Activated T-helper 1 cell treated with anti-CD3 and anti-CD28 coated beads, Interleukin-12 subunit alpha, Interleukin-12 subunit beta, Interleukin-2, Interleukin-4 antibody, amounts not matched to agents 30 ng/mL and 10 ng/mL and 1 ng/mL, durations not matched to agents 14 hours and 24 hours and 36 hours (primary cell): ENCODE measurements around the gene LLCFC1. TPM values are rescaled to one million over a fixed set of nuclear protein-coding genes. Genes with fewer than 3 reads are reported as not detected.

ENCODE experiments used
- DNase-seq: peaks from one replicate; pipeline ENCODE4 v3.0.0; 2021; ENCODE audit warnings: low spot score
- H3K27ac Mint-ChIP-seq: one replicate; pipeline ENCODE4 v1.8.0; 2021; ENCODE audit warnings: mild to moderate bottlenecking, mixed read lengths
- H3K27me3 Mint-ChIP-seq: one replicate; pipeline ENCODE4 v1.8.0; 2022; ENCODE audit warnings: mild to moderate bottlenecking, moderate library complexity, mixed read lengths; ENCODE audit not compliant: insufficient read depth
- H3K36me3 Mint-ChIP-seq: one replicate; pipeline ENCODE4 v1.8.0; 2021; ENCODE audit warnings: low read depth, mixed read lengths
- H3K4me1 Mint-ChIP-seq: one replicate; pipeline ENCODE4 v1.8.0; 2021; ENCODE audit warnings: low read depth, mixed read lengths
- H3K4me3 Mint-ChIP-seq: one replicate; pipeline ENCODE4 v1.8.0; 2021; ENCODE audit warnings: mild to moderate bottlenecking, moderate library complexity, mixed read lengths
- H3K9me3 Mint-ChIP-seq: one replicate; pipeline ENCODE4 v1.8.0; 2021; ENCODE audit warnings: mixed read lengths
- intact Hi-C: fragments of 100-400 bp; cut with micrococcal nuclease; formaldehyde crosslinking; loops from one replicate; pipeline ENCODE4 v1.15.1; 2024
- total RNA-seq: library from RNA; stranded (reverse); gene quantifications from 2 replicates; pipeline ENCODE4 v1.2.3, GENCODE V29; 2022

LLCFC1 gene
- total RNA-seq, 1 donor from 2014 or later, result not detected

- intact Hi-C loops, result no loop called here
- no peaks in the 10 kb centered on the region for H3K9me3 Mint-ChIP-seq
- no peak overlapping the region for H3K4me3 Mint-ChIP-seq
- H3K27me3 Mint-ChIP-seq, result peaks cover 7% of the 10 kb centered on the region
- H3K36me3 Mint-ChIP-seq, result no peaks in the 10 kb centered on the region
- no peak overlapping the region for H3K27ac Mint-ChIP-seq
- no peaks in the 10 kb centered on the region for H3K4me1 Mint-ChIP-seq
- no peak for DNase-seq
Measured at GRCh38 chr7:142901426-142902259, 37.6 kb upstream of the LLCFC1 start.

GRCh38 chr7:142904128-142904527 lies 35.2 kb upstream of the LLCFC1 start:
- Mint-ChIP-seq H3K4me1 (no peaks in the 10 kb centered on the region), H3K9me3 (no peaks in the 10 kb centered on the region), H3K27ac (no peak overlapping the region), H3K27me3 (peaks cover 7% of the 10 kb centered on the region), H3K36me3 (no peaks in the 10 kb centered on the region), H3K4me3 (no peak overlapping the region)
- intact Hi-C loops, result no loop called here
- no peak for DNase-seq

- no peak overlapping the region for H3K4me3 Mint-ChIP-seq
- H3K4me1 Mint-ChIP-seq, result no peaks in the 10 kb centered on the region
- DNase-seq, result no peak
- intact Hi-C loops, result no loop called here
- no peaks in the 10 kb centered on the region for H3K36me3 Mint-ChIP-seq
- no peak overlapping the region for H3K27ac Mint-ChIP-seq
- H3K27me3 Mint-ChIP-seq, result peaks cover 8% of the 10 kb centered on the region
- H3K9me3 Mint-ChIP-seq, result no peaks in the 10 kb centered on the region
Measured at GRCh38 chr7:142905759-142906158, 33.5 kb upstream of the LLCFC1 start.

GRCh38 chr7:142906643-142907042 lies 32.6 kb upstream of the LLCFC1 start:
- H3K9me3 Mint-ChIP-seq, result no peaks in the 10 kb centered on the region
- DNase-seq, result no peak
- intact Hi-C loops, result no loop called here
- no peaks in the 10 kb centered on the region for H3K36me3 Mint-ChIP-seq
- H3K4me3 Mint-ChIP-seq, result no peak overlapping the region
- no peaks in the 10 kb centered on the region for H3K4me1 Mint-ChIP-seq
- no peak overlapping the region for H3K27ac Mint-ChIP-seq
- H3K27me3 Mint-ChIP-seq, result peaks cover 12% of the 10 kb centered on the region

- no peak for DNase-seq
- Mint-ChIP-seq H3K27me3 (peaks cover 20% of the 10 kb centered on the region), H3K4me3 (no peak overlapping the region)
Measured at GRCh38 chr7:142908290-142908689, 31.0 kb upstream of the LLCFC1 start.

GRCh38 chr7:142908921-142909890 lies 30.1 kb upstream of the LLCFC1 start:
- Mint-ChIP-seq H3K36me3 (no peaks in the 10 kb centered on the region), H3K4me3 (no peak overlapping the region), H3K4me1 (no peaks in the 10 kb centered on the region), H3K27ac (no peak overlapping the region), H3K9me3 (no peaks in the 10 kb centered on the region), H3K27me3 (peaks cover 22% of the 10 kb centered on the region)
- intact Hi-C loops, result no loop called here
- no peak for DNase-seq

More at GRCh38 chr7:142908290-142908689, 31.0 kb upstream of the LLCFC1 start:
- Mint-ChIP-seq H3K36me3 (no peaks in the 10 kb centered on the region), H3K4me1 (no peaks in the 10 kb centered on the region), H3K9me3 (no peaks in the 10 kb centered on the region), H3K27ac (no peak overlapping the region)
- intact Hi-C loops, result no loop called here

GRCh38 chr7:142910031-142910433 lies 29.3 kb upstream of the LLCFC1 start:
- intact Hi-C loops, result no loop called here
- Mint-ChIP-seq H3K27me3 (peaks cover 23% of the 10 kb centered on the region), H3K9me3 (no peaks in the 10 kb centered on the region), H3K36me3 (no peaks in the 10 kb centered on the region), H3K4me1 (no peaks in the 10 kb centered on the region), H3K27ac (no peak overlapping the region), H3K4me3 (no peak overlapping the region)
- no peak for DNase-seq

- intact Hi-C loops, result no loop called here
- Mint-ChIP-seq H3K27me3 (peaks cover 23% of the 10 kb centered on the region), H3K4me1 (no peaks in the 10 kb centered on the region), H3K9me3 (no peaks in the 10 kb centered on the region), H3K27ac (no peak overlapping the region), H3K36me3 (no peaks in the 10 kb centered on the region), H3K4me3 (no peak overlapping the region)
- no peak for DNase-seq
Measured at GRCh38 chr7:142910481-142910880, 28.8 kb upstream of the LLCFC1 start.

- H3K36me3 Mint-ChIP-seq, result no peaks in the 10 kb centered on the region
- no peaks in the 10 kb centered on the region for H3K9me3 Mint-ChIP-seq
- no peak overlapping the region for H3K27ac Mint-ChIP-seq
- H3K4me1 Mint-ChIP-seq, result no peaks in the 10 kb centered on the region
- H3K27me3 Mint-ChIP-seq, result peaks cover 25% of the 10 kb centered on the region
- no peak for DNase-seq
- intact Hi-C loops, result no loop called here
- no peak overlapping the region for H3K4me3 Mint-ChIP-seq
Measured at GRCh38 chr7:142913051-142913450, 26.2 kb upstream of the LLCFC1 start.

GRCh38 chr7:142913566-142913965 lies 25.7 kb upstream of the LLCFC1 start:
- no peak overlapping the region for H3K27ac Mint-ChIP-seq
- H3K4me1 Mint-ChIP-seq, result no peaks in the 10 kb centered on the region
- H3K4me3 Mint-ChIP-seq, result no peak overlapping the region
- peaks cover 25% of the 10 kb centered on the region for H3K27me3 Mint-ChIP-seq
- no peaks in the 10 kb centered on the region for H3K36me3 Mint-ChIP-seq
- no peaks in the 10 kb centered on the region for H3K9me3 Mint-ChIP-seq
- no peak for DNase-seq
- intact Hi-C loops, result no loop called here

- no peak for DNase-seq
- Mint-ChIP-seq H3K27me3 (peaks cover 25% of the 10 kb centered on the region), H3K4me1 (no peaks in the 10 kb centered on the region), H3K36me3 (no peaks in the 10 kb centered on the region), H3K27ac (no peak overlapping the region), H3K9me3 (no peaks in the 10 kb centered on the region), H3K4me3 (no peak overlapping the region)
- intact Hi-C loops, result no loop called here
Measured at GRCh38 chr7:142914121-142914520, 25.2 kb upstream of the LLCFC1 start.

GRCh38 chr7:142915315-142915714 lies 24.0 kb upstream of the LLCFC1 start:
- no peaks in the 10 kb centered on the region for H3K9me3 Mint-ChIP-seq
- no peak overlapping the region for H3K4me3 Mint-ChIP-seq
- no peaks in the 10 kb centered on the region for H3K36me3 Mint-ChIP-seq
- intact Hi-C loops, result no loop called here
- no peak overlapping the region for H3K27ac Mint-ChIP-seq
- H3K27me3 Mint-ChIP-seq, result peaks cover 23% of the 10 kb centered on the region
- DNase-seq, result no peak
- H3K4me1 Mint-ChIP-seq, result no peaks in the 10 kb centered on the region

GRCh38 chr7:142916508-142916907 lies 22.8 kb upstream of the LLCFC1 start:
- Mint-ChIP-seq H3K4me3 (no peak overlapping the region), H3K4me1 (no peaks in the 10 kb centered on the region), H3K36me3 (no peaks in the 10 kb centered on the region), H3K27me3 (peaks cover 17% of the 10 kb centered on the region), H3K9me3 (no peaks in the 10 kb centered on the region), H3K27ac (no peak overlapping the region)
- intact Hi-C loops, result no loop called here
- no peak for DNase-seq
